Hypothalamus (tissue), 51 donors: ENCODE results near the gene RBM26.
"Not testable (repeated sequence)": the region's sequence is repeated elsewhere in the genome, so short reads cannot be mapped to it uniquely, and the experiment has no call there.

ENCODE experiments used
- DNase-seq, 51 donors: peaks; one replicate each; lab custom pipeline; 2025; lab: John Stamatoyannopoulos, UW

RBM26 gene

DNA sequence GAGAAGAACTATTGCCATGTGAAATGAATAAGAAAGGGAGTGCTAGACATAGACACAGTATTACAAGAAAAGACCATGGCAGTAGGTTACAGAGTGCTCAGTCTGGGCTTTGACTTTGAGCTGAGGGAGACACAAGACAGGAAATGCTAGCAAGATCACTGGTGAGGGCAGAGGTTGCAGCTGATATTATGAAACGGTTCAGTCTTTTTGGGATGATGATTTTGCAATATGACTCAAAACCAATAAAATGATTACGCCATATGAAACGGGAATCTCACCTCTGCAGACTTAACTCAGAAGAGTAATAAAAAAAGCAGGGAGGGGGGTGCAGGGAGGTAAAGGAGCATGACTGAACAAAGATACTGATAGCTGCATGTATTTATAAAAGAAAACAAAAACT is 123.1 kb downstream of the RBM26 start:
- DNase-seq = no peak

DNA sequence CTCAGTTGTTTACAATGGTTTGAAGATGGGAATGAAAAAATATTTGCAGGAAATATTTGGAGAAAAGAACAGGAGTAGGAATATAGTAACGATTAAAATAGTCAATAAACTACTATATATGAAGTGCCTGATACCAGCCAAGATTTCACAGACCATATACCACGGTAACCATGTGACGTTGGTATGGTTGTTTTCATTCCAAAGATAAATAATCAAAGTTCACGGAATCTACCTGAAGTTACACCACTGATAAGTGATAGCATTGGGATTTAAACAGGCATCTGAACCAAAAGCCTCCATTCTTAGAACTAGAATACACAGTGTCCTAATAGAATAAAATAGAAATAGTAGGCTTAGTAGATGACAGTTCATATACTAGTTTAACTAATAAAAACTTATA is 123.5 kb downstream of the RBM26 start:
- DNase-seq = no peak

DNA sequence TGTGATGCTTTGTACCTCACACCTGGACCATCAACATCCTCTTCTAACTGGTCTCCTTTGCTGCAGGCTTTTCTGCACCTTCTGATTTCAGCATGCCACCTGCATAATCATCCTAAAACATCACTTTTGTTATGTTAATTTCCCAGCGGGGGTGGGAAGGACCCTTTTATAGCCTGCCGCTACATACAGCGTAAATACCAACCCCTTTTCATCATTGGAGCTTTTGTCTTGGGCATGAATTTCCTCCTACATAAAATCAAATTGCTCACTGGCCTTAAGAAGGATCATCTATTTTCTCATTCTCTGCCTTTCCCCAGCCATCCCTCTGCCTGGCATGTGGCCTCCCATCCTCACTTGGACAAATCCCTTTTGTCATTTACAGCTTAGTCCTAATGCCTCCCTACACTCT is 124.7 kb downstream of the RBM26 start:
- DNase-seq = no peak

DNA sequence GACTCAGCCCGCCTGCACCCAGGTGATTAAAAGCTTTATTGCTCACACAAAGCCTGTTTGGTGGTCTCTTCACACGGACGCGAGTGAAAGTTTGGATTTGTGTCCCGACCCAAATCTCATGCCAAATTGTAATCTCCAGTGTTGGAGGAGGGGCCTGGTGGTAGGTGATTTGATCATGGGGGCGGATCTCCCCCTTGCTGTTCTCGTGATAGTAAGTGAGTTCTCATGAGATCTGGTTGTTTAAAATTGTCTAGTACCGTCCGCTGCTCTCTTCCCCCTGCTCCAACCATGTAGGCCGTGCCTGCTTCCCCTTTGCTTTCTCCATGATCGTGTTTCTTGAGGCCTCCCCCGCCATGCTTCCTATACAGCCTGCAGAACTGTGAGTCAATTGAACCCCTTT is 126.3 kb downstream of the RBM26 start:
- DNase-seq = not testable (repeated sequence)

DNA sequence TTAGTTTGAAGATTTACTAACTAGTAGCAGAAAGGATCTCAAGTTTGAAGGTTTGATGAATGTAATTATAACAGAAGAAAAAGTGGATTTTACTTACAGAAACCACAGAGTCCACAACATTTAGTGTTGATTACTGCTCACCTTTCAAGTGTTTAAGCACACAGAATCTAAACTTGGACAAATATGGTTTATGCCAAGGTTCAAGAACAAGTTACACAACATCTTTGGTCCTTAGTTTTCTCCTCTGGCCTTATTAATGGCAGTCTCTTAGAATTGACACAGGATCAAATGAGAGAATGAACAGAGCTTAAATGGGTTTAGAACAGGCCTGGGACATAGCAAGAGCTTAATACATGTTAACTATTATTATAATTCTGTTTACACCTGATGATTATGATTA is 133.0 kb downstream of the RBM26 start:
- DNase-seq = no peak

DNA sequence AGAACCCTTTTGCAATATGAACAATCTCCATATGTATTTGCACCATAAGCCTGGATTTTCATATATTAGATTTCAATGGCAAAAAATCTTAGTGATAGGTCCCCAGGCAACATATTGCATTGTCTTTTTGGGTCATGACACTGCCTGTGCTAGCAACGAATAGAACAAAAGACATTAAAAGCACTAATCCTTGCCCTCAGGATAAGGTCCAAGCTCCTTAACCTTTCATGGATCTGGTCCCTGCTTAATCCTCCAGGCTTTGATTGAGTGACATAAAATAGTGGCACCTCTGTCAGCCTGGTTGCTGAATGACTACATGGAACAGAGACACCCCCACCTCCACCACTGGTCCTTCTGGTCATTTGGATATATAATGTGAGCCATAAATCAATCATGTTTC is 134.4 kb downstream of the RBM26 start:
- DNase-seq = no peak

DNA sequence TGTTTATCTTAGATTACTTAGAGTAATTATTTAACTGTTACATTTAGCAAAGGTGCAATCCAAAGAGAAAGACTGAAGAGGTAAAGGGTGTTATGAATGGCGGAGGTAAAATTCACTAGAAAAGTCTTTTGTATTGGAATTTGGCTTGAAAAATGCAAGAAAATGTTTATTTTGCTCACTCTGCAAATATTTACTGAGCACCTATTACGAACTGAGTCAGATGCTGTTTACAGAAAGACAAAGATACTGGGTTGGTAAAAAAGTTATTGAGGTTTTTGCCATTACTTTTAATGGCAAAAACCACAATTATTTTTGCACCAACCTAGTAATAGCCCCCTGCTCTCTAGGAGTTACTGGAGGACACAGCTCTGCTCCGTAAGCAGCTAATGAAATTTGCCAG is 135.2 kb downstream of the RBM26 start:
- no peak for DNase-seq
